Cardiac septum (tissue), 1 donor: ENCODE data around the gene OBSCN. TPM values are rescaled to one million over a fixed set of nuclear protein-coding genes. Genes with fewer than 3 reads are reported as not detected.

Source experiments
- DNase-seq: peaks from one replicate; pipeline ENCODE4 v3.0.0-alpha.2; 2020; ENCODE audit warnings: low spot score
- intact Hi-C: fragments of 100-400 bp; cut with DNase I; formaldehyde crosslinking; loops from one replicate; pipeline ENCODE4 v1.14.0; 2022
- total RNA-seq: library from RNA; stranded (reverse); fragmentation: NEBNext Ultra II Directional; extraction: Animal tissue kit (Norgen Biotek cat#: 25700); gene quantifications from one replicate; pipeline ENCODE4 v1.2.1, GENCODE V29; 2021
- donor health status: DM: no; HTN: no; CAD: no.

Gene OBSCN
- total RNA-seq, 1 donor from 2014 or later, result 396 TPM

- intact Hi-C loops, result no loop called here
Measured at GRCh38 chr1:228367798-228368791, 160.3 kb downstream of the OBSCN start.

GRCh38 chr1:228368801-228369607, 161.2 kb downstream of the OBSCN start:
- intact Hi-C loops, result no loop called here

More at GRCh38 chr1:228367798-228368791, 160.3 kb downstream of the OBSCN start:
- peak; percentile 78 for DNase-seq

DNA sequence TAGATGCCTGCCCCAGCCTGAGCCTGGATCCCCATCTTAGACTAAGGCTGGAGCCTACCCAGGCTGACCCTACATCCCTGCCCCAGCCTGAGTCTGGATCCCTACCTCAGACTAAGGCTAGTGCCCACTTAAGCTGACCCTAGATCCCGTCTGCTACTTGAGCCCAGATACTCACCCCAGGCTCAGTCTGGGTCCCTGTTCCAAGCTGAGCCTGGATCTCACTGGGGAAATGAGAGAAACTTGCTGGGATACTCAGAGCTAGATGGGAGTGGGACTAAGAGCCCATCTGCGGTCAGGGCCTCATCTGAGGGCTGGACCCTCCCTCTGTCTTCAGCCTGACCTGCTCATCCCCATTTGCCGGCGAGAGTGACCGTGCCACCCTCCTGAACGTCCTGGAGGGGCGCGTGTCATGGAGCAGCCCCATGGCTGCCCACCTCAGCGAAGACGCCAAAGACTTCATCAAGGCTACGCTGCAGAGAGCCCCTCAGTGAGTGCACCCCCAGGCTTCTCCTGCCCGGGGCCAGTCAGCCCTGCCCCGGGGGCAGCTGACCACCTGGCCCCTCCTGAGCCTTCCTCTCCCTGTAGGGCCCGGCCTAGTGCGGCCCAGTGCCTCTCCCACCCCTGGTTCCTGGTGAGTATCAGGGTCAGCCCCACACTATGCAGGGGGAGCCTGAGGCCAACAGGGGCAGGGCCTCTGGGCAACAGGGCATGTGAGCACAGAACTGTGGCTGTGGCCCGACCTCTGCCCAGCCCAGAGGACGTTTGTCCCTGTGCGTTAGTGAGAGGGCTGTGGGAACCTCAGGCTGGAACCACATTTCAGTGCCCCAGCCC, 162.0 kb downstream of the OBSCN start:
- peak; percentile 71 for DNase-seq
- intact Hi-C loops, result no loop called here

More at GRCh38 chr1:228368801-228369607, 161.2 kb downstream of the OBSCN start:
- peak; percentile 92 for DNase-seq

- DNase-seq, result no peak
- intact Hi-C loops, result no loop called here
Measured at GRCh38 chr1:228370439-228370940, 162.6 kb downstream of the OBSCN start.

DNA sequence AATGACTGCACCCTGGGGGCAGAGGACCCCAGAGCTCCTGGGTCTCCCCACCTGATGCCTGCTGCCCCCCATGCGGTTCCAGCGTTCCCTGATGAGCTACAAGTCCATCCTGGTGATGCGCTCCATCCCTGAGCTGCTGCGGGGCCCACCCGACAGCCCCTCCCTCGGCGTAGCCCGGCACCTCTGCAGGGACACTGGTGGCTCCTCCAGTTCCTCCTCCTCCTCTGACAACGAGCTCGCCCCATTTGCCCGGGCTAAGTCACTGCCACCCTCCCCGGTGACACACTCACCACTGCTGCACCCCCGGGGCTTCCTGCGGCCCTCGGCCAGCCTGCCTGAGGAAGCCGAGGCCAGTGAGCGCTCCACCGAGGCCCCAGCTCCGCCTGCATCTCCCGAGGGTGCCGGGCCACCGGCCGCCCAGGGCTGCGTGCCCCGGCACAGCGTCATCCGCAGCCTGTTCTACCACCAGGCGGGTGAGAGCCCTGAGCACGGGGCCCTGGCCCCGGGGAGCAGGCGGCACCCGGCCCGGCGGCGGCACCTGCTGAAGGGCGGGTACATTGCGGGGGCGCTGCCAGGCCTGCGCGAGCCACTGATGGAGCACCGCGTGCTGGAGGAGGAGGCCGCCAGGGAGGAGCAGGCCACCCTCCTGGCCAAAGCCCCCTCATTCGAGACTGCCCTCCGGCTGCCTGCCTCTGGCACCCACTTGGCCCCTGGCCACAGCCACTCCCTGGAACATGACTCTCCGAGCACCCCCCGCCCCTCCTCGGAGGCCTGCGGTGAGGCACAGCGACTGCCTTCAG, 163.3 kb downstream of the OBSCN start:
- DNase-seq, result peak; percentile 87
- intact Hi-C loops, result no loop called here

GRCh38 chr1:228371741-228372182, 163.9 kb downstream of the OBSCN start:
- DNase-seq, result no peak
- intact Hi-C loops, result no loop called here

DNA sequence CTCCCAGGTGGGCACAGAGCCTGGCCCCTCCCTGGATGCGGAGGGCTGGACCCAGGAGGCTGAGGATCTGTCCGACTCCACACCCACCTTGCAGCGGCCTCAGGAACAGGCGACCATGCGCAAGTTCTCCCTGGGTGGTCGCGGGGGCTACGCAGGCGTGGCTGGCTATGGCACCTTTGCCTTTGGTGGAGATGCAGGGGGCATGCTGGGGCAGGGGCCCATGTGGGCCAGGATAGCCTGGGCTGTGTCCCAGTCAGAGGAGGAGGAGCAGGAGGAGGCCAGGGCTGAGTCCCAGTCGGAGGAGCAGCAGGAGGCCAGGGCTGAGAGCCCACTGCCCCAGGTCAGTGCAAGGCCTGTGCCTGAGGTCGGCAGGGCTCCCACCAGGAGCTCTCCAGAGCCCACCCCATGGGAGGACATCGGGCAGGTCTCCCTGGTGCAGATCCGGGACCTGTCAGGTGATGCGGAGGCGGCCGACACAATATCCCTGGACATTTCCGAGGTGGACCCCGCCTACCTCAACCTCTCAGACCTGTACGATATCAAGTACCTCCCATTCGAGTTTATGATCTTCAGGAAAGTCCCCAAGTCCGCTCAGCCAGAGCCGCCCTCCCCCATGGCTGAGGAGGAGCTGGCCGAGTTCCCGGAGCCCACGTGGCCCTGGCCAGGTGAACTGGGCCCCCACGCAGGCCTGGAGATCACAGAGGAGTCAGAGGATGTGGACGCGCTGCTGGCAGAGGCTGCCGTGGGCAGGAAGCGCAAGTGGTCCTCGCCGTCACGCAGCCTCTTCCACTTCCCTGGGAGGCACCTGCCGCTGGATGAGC, 164.5 kb downstream of the OBSCN start:
- intact Hi-C loops, result no loop called here
- DNase-seq, result peak; percentile 76

DNA sequence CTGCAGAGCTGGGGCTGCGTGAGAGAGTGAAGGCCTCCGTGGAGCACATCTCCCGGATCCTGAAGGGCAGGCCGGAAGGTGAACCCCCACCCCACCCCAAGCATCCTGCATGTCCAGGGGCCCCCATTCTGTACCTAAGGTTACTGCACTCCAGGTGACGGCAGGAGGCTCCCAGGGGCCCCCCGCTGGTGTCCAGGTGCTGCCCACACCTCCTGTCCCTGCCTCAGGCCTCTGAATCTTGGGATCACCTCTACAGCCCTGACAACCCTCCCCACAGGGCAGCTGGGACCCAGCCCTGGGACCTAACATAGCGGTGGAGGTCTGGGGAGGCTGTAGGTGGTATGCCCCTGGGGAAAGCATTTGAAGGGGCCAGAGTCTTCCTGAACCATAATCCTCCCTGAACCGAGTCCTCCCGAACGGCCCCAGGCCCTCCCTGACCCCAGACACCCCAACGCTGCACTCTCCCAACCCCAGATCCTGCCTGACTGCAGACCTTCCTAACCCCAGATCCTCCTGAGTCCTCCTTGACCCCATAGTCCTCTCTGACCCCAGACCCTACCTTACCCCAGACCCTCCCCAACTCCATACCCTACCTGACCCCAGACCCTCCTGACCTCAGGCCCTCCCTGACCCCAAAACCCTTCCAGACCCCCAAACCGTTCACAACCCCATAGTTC, 165.3 kb downstream of the OBSCN start:
- intact Hi-C loops, result no loop called here
- peak; percentile 38 for DNase-seq

GRCh38 chr1:228373681-228374571, 166.1 kb downstream of the OBSCN start:
- intact Hi-C loops, result no loop called here

DNA sequence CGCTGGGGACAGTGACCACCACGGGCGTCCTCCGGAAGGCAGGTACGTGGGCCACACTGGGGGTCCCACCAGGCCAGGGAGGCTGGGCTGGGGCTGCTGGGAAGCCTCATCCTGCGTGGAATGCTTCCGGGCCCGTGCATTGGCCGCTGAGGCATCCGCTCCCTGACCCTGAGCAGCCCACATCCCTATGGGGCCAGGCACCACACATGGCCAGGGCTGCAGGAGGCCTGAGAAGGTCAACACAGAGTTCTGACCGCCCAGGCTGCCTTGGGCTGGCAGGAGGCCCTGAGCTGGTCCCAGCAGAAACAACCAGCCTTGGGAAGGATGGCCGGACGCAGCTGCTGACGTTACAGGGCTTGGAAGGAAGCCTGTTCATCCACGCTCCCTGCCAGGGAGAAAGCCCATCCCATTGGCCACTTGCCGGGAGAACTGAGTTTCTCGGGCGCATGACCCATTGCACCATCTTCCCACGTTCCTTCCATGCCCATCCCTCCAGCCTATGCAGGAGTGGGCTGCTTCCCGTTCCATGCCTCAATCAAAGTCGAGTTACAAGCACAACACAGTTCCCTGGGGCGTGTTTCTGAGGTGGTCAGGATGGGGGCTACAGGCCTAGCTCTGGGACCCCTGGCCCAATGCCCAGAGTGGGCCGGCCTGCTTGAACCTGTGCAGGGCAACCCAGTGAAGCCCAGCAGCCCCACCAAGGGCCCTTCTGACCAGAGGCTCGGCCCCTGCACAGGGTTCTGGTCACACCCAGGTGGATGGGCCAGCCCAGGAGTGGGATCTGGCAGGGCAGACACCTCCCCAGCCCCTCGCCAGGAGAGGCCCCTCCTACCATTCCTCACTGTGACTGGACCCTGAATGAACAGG, 167.1 kb downstream of the OBSCN start:
- intact Hi-C loops, result no loop called here
- DNase-seq, result peak; percentile 91

More at GRCh38 chr1:228373681-228374571, 166.1 kb downstream of the OBSCN start:
- peak; percentile 73 for DNase-seq

DNA sequence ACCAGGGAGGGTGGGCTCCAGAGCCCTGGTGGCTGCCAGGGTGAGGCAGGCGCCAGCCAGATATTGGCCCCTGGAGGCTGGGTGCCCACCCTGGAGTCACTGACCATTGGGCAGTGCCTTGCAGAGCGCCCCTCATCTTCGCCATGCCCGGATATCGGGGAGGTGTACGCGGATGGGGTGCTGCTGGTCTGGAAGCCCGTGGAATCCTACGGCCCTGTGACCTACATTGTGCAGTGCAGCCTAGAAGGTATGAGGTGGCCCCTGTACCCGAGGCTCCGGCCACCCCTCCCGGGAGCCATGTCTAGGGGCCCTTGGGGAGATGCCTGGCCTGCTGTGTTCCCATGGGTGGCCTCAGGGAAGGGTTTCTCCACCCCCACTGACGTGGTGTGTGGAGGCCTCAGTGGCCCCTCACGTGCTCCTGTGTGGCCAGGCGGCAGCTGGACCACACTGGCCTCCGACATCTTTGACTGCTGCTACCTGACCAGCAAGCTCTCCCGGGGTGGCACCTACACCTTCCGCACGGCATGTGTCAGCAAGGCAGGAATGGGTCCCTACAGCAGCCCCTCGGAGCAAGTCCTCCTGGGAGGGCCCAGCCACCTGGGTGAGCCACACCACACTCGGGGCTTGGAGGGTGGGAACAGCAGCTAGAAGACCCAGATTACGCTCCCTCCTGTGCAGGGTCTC, 167.9 kb downstream of the OBSCN start:
- intact Hi-C loops, result no loop called here
- peak; percentile 76 for DNase-seq

- peak; percentile 10 for DNase-seq
- intact Hi-C loops, result no loop called here
Measured at GRCh38 chr1:228376262-228376628, 168.4 kb downstream of the OBSCN start.

DNA sequence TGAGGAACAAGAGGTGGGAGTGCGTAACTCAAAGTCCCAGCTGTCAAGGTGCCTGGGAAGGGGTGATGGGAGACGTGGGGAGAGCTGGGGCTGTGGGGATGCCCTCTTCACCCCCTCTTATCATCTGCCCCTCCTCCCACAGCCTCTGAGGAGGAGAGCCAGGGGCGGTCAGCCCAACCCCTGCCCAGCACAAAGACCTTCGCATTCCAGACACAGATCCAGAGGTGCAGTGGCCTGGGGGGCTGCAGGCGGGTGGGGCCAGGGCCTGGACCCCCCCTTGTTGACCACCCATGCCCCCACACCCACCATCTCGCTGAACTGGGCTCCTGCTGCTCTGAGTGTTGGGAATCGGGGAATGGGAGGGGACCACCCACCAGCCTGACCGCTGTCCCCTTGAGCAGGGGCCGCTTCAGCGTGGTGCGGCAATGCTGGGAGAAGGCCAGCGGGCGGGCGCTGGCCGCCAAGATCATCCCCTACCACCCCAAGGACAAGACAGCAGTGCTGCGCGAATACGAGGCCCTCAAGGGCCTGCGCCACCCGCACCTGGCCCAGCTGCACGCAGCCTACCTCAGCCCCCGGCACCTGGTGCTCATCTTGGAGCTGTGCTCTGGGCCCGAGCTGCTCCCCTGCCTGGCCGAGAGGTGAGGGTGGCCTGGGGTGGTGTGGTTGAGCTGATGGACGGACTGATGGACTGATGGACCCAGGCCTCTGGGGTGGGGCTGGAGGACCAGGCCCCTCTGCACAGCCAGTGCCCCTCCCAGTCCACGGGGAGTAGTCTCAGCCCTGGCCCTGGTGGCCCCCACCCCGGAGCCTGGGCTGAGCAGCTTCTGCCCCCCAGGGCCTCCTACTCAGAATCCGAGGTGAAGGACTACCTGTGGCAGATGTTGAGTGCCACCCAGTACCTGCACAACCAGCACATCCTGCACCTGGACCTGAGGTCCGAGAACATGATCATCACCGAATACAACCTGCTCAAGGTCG, 169.1 kb downstream of the OBSCN start:
- peak; percentile 59 for DNase-seq
- intact Hi-C loops, result no loop called here
